Fibroblast of skin of abdomen (primary cell): ENCODE results near the gene PDE11A.

Source experiments
- DNase-seq: peaks from one replicate; pipeline ENCODE4 v3.0.0-alpha.2; 2013

Gene PDE11A

DNA sequence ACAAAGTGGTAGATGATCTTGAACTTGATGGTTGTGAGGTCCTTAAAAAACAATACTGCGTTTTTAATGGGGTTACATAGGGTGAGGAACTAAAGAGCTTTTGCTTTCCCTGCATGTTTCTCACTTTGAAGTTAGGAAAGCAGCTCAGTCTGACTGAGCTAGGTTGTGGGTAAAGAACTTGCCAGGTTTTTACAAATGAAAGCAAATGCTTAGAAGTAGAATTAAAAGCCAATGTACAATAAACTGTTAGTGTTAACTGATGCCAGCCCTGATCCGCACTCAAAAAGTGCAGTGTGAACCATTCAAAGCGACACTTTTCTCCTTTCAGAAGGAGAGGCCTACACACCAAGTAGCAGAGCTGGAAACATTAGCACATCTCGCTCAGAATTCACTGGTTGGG is 409.7 kb downstream of the PDE11A start:
- no peak for DNase-seq

DNA sequence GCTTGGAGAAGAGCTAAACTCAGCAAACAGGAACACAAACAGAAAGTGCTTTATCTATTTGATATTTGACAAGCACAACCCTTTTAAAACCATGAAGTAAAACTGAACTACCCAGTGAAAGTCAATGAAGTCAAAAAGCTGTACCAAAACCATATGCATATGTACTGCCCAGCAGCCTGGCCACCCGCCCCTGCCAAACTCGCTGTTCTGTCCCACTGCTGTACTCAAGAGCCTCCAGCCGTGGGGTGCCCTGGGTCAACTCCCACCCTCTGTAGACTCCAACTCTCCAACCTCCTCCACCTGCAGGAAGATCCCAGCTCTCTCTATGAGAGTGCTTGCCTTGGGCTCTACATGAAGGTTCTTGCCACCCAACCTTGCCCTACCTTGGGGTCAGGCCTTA is 411.8 kb downstream of the PDE11A start:
- no peak for DNase-seq

DNA sequence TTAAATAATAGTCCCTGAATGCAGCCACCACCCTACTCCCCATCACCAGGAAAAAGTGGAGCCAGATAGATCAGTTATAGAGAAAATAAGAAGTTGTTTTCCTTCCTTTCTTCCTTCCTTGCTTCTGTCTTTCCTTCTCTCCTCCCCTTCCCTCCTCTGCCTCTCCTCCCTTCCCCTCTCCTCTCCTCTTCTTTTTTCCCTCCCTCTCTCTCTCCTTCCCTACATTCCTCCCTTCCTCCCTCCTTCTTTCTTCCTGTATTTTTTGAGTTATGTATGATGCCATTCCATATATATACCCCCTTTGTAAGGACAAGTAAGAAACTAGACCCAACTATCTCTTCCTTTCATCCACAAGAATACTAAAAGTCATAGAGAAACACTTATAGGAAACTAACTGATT is 414.3 kb downstream of the PDE11A start:
- DNase-seq, result no peak

DNA sequence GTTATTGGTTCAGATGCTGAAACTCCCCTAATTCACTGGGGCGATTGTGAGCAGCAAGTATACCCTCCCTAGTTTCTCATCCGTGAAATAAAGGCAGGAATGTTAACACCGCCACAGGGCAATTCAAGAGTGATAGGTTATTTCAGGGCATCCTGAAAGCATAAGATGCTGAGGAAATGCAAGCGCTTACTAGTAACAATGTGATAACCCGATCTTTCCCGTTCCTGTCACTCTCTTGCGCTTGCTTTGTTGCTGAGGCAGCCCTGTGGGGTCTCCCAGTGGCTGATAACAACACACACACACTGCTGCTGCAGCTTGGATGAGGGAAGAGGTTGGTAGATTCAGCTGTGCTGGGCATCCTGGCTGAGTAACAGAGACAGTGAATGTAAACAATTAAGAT is 420.7 kb downstream of the PDE11A start:
- no peak for DNase-seq

DNA sequence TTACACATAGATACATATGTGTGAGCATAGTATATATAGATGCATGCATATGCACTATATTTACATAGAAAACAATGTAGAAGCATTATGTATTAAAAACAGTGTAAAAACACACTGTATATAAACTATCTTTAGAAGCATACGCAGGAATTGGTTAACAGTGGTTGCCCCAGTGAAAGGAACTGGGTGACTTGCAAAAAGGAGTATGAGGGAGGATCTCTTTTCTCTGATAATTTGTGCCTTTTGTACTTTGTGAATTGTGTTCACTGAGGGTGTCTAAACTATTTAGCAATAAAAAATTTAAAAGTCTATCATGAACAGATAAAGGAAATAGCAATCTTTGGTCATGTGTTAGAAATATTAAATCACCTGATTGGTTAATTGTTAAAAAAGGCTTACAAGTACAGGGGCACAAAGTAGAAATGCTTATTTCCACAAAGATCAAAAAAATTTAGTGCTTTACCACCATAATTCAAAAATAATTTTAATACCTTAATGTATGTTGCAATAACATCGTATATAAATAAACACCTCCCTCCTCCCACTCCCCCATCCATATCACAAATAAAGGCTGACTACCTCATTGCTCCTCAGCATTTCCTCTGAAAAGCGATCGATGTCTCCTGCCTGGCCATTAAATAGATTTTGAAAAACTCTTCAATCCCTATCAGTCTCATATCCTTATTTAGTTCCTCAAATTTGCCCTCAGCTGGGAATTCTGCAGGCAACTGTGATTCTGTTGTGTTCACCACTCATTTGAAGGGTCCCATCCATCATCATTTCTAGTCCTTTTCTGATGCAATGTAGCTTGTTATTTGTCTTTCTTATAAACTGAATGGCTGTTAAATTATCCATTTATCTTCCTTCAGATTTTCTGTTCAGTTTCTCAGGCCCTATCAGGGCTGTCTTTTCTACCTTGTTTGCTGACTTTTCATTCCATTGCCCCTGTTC is 422.7 kb downstream of the PDE11A start:
- DNase-seq, result no peak

- no peak for DNase-seq
These were observed 425.8 kb downstream of the PDE11A start for GRCh38 chr2:177646791-177647190.

GRCh38 chr2:177646241-177646640 is 426.3 kb downstream of the PDE11A start:
- no peak for DNase-seq

DNA sequence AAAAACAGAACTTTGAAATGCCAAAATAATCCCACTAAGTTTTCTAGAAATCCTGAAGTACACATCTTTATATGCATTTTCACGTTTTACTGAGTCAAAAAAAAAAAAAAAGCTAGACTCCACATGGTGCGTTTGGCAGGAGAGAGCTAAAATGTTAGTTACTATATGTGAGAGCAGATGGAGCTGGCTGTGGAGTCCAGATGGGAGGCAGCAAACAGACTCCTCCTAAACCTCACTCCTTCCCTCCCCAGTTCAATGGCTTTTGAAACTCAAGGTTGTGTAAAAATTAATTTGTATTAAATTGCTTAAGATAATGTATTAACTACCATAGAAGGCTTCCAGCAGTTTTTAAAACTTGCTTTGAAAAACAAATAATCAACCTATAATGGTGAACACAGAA is 431.2 kb downstream of the PDE11A start:
- DNase-seq, result no peak

DNA sequence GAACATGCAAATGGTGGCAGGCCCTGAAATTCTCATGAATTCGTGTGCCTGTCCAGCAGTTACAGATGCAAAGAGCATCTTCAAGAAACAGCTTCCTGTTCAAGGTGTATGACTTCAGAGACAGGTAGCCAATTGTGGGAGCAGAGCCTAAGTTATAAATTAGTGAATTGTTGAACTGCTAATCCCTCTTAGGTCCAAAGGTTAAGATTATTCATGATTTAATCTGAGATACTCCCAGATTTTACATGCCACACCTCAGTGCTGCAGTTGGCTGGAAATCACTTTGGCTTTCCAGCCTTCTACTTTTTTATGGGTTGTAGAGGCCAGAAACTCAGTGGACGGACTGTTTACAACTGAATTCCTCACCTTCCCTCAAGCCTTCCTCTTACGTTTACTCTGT is 432.2 kb downstream of the PDE11A start:
- DNase-seq, result no peak

DNA sequence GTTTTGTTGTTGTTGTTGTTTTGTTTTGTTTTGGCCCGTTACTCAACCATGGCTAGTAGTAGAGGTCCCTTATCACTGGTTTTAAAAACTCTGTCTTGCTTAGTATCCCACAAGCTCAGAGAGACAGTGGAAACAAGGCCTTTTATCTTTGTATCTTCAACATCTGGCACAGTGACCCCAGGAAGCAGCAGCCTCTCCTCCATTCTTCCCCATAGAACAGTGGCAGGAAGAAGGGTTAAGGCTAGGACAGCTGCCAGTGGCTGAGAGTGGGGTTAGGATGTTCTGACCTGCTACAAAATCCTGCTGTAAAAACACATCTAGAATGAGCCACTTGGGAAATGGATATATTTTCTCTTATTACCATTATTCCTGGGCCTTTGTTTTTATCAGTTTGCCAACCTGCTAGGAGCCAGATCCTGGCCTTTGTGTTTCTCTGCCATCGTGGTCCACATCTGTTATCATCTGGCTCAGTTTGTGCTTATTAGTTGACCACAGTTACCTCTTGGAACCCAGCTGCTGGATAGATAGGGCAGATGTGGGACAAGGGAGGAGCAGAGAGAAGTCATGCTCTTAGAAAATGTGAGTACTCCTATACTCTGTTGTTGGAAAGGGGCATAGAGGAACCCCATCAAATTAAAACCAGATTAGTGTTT is 433.2 kb downstream of the PDE11A start:
- no peak for DNase-seq

DNA sequence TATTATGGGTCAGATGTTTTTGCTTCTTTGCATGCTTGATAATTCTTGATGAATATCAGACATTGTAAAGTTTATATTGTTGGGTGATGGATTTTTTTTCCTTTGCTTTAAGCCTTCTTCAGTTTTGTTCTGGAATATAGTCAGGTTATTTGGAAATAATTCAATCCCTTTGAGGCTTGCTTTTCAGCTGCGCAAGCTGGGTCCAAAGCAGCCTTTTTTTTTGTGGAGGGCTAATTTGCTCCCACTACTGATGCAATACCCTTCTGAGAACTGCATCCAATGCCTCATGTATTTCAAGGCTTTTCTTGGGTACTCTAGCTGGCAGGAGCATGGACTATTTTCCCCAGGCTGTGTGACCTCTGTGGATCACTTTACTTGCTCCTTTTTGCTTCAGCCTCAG is 434.1 kb downstream of the PDE11A start:
- no peak for DNase-seq

GRCh38 chr2:177636672-177637071 is 435.9 kb downstream of the PDE11A start:
- DNase-seq, result no peak

DNA sequence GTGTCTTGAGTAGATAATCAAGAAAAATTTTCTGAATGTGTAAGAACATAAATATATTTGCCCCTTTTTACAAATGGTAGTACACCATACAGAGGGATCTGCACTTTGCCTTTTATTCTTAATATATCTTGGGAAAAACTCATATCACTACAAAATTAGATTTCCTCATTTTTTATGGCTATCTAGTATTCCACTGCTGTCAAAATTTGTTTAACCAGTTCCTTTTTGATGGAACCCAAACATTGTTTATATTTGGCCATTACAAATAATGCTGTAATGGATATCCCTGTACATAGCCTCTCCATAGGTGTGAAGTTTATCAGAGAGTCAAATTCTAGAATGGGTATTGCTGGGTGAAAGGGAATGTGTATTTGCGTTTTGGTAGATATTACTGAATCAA is 436.9 kb downstream of the PDE11A start:
- no peak for DNase-seq

DNA sequence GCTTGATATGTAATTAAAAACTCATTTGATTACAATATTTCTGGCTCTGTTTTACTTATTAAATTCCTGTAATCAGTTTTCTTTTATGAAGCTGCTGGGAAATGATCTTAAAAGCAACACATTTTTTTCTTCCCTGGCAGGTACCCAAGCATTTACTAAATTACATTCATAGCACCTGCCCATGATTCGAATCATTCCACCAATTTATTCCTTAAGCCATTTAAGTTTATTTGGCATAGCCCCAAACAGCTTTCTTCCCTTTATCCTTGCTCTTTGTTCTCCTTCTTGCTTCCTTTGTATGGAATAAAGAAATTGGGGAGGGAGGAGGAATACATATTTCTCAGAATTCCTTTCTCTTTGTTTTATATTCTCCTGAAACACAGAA is 438.7 kb downstream of the PDE11A start:
- DNase-seq, result no peak

- DNase-seq, result no peak
These were observed 439.5 kb downstream of the PDE11A start for GRCh38 chr2:177633111-177633510.

DNA sequence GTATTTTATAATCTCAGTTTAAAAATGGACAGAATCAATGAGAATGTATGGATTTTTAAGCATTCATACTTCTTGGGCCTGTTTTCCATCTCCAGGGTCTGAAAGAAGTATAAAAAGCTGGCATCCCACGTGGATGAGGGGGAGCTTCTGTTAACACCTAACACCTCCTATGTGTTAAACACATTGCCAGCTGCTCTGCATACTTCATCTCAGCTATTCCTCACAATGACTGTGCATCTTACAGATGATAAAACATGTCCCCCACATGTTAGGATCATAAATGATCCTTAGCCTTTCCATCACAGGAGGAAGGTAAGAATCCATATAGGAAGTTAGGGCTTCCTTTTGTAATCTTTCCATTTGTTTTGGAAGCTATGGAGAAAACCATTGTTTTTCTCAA is 440.9 kb downstream of the PDE11A start:
- DNase-seq, result no peak

GRCh38 chr2:177629357-177630024 is 443.1 kb downstream of the PDE11A start:
- DNase-seq, result no peak

DNA sequence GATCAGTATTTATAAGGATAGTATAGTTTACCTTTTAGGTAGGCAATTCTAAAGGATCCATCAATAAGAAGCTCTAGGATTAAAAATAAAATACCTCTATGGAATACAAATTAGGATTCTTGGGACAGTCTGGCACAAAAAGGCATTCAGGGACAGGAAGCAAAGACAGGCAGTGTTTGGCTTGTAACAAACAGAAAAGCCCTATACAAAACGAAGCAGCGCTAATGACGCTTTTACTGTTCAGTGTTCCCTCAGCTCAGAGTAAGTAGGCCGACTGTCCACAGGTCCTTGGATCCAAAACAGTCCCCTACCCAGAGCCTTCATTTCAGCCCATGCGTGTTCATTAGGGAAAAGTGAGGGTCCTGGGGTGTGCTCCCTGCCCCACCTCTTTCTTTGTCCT is 443.7 kb downstream of the PDE11A start:
- no peak for DNase-seq

DNA sequence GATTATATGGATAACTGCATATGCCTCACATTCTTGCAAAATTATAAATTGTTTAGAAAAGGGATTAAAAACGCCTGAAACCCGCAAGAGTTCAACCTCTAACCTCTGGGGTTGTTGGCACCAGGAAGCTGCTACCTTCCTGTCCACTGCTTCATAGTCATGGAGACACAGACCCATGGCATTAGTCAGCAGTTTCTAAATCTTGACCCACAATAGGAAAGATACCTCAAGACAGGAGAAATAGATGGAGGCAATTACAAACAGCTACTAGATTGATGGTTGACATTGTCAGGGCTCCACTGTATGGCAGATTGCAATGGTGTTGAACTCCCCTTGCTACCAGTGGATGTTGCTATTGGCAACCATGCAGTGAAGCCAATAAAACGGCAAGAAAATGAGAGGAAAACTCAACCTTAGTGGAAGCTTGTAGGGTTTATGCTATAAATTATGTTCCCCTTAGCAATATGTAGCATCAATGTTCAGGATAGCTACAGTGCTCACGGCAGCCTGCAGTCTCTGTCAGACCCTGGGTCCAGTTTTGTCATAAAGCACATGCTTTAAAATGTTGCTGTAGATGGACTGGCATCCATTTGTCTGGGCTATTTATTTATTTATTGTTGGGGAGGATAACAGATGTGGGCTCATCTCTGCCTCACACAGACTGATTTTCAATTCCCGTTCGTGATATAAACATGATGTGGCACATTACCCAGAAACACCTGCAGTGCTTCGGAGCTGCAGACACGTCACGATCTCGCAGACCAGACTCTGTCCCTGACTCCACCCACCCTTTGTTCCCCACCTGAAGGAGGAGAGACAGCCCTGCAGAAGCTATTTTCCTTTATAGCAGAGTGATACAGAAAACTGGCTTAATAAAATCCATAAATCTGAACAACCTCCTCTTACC is 446.6 kb downstream of the PDE11A start:
- DNase-seq, result no peak

DNA sequence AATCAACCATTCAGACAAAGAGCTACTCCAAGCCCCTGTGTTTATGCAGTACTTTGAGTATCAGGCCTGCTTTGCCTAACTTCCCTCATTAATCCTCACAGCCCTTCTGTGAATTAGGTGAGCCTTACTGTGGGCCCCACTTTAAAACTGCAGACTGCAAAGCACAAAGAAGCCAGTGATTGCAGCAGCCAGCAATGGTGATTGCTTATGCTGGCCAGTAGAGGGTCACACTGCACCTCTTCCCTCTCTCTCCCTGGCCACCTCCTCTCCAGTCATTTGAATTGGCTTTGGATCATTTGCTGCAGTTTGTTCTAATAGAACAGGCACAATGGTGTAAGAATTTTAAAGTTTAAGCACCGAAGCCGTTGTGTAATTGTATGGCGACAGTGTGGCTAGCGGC is 450.1 kb downstream of the PDE11A start:
- no peak for DNase-seq

- DNase-seq, result no peak
These were observed 452.6 kb downstream of the PDE11A start for GRCh38 chr2:177619986-177620385.

GRCh38 chr2:177619461-177619860 is 453.1 kb downstream of the PDE11A start:
- no peak for DNase-seq
